Superior temporal gyrus (tissue), 1 donor: ENCODE results near the gene DIAPH2.
A peak's percentile ranks its signal among the peaks of the same experiment; 100 is the strongest.
"Not testable (repeated sequence)": the region's sequence is repeated elsewhere in the genome, so short reads cannot be mapped to it uniquely, and the experiment has no call there.

Experiments
- DNase-seq: peaks from one replicate; pipeline ENCODE4 v3.0.0-alpha.2; 2016; ENCODE audit errors: extremely low spot score

The DIAPH2 gene

GRCh38 chrX:96715481-96715880, 30.8 kb downstream of the DIAPH2 start:
- no peak for DNase-seq

- DNase-seq = no peak
Observed at GRCh38 chrX:96719161-96719875, 34.7 kb downstream of the DIAPH2 start.

- DNase-seq = no peak
Observed at GRCh38 chrX:96721354-96721753, 36.7 kb downstream of the DIAPH2 start.

GRCh38 chrX:96722781-96723180, 38.1 kb downstream of the DIAPH2 start:
- no peak for DNase-seq

- DNase-seq = no peak
Observed at GRCh38 chrX:96729053-96729452, 44.4 kb downstream of the DIAPH2 start.

GRCh38 chrX:96729868-96730643, 45.4 kb downstream of the DIAPH2 start:
- no peak for DNase-seq

- not testable (repeated sequence) for DNase-seq
Observed at GRCh38 chrX:96731000-96731399, 46.4 kb downstream of the DIAPH2 start.

- no peak for DNase-seq
Observed at GRCh38 chrX:96743367-96744073, 58.9 kb downstream of the DIAPH2 start.

GRCh38 chrX:96752781-96753180, 68.1 kb downstream of the DIAPH2 start:
- no peak for DNase-seq

- no peak for DNase-seq
Observed at GRCh38 chrX:96753230-96753629, 68.6 kb downstream of the DIAPH2 start.

GRCh38 chrX:96756491-96756890, 71.8 kb downstream of the DIAPH2 start:
- DNase-seq = no peak

- no peak for DNase-seq
Observed at GRCh38 chrX:96761566-96761965, 76.9 kb downstream of the DIAPH2 start.

GRCh38 chrX:96763608-96764007, 79.0 kb downstream of the DIAPH2 start:
- DNase-seq = no peak

- no peak for DNase-seq
Observed at GRCh38 chrX:96764864-96765263, 80.2 kb downstream of the DIAPH2 start.

GRCh38 chrX:96770315-96770714, 85.7 kb downstream of the DIAPH2 start:
- peak; percentile 33 for DNase-seq

GRCh38 chrX:96771486-96771885, 86.8 kb downstream of the DIAPH2 start:
- DNase-seq = no peak

GRCh38 chrX:96774116-96774515, 89.5 kb downstream of the DIAPH2 start:
- no peak for DNase-seq

- no peak for DNase-seq
Observed at GRCh38 chrX:96776966-96777365, 92.3 kb downstream of the DIAPH2 start.

GRCh38 chrX:96791559-96791958, 106.9 kb downstream of the DIAPH2 start:
- no peak for DNase-seq

- no peak for DNase-seq
Observed at GRCh38 chrX:96792047-96792446, 107.4 kb downstream of the DIAPH2 start.

- DNase-seq = no peak
Observed at GRCh38 chrX:96798982-96799381, 114.3 kb downstream of the DIAPH2 start.

- no peak for DNase-seq
Observed at GRCh38 chrX:96807318-96807717, 122.7 kb downstream of the DIAPH2 start.

- no peak for DNase-seq
Observed at GRCh38 chrX:96820935-96821334, 136.3 kb downstream of the DIAPH2 start.
